ENCODE measurements around the gene ASRGL1. TPM values are rescaled to one million over a fixed set of nuclear protein-coding genes. Genes with fewer than 3 reads are reported as not detected.

ASRGL1 gene
- total and polyA plus RNA-seq, 8 donors = 1.9 to 26.6 (median 3.3) TPM

GRCh38 chr11:62395885-62396551, 58.8 kb downstream of the ASRGL1 start:
- peaks cover 18 to 20% of the 10 kb centered on the region in 2 donors for H3K4me1 ChIP-seq
- intact Hi-C loops (cut with DNase I) = no loop called here
- H3K36me3 ChIP-seq = no peaks in the 10 kb centered on the region
- H3K9me3 ChIP-seq = no peaks in the 10 kb centered on the region
- no peak for DNase-seq
- no peaks in the 10 kb centered on the region for H3K27me3 ChIP-seq
- H3K27ac ChIP-seq = no peak overlapping the region
- ATAC-seq = no peak
- TF ChIP-seq CTCF (IDR thresholded peaks at IDR 0.05) = no peak
- H3K4me3 ChIP-seq = no peak overlapping the region

- Histone ChIP-seq H3K27ac (peak overlapping the region in 1 of 2 donors; percentile 56), H3K27me3 (no peaks in the 10 kb centered on the region), H3K36me3 (no peaks in the 10 kb centered on the region), H3K4me1 (peaks cover 30 to 35% of the 10 kb centered on the region in 2 donors), H3K4me3 (no peak overlapping the region), H3K9me3 (no peaks in the 10 kb centered on the region)
- DNase-seq (no peak), ATAC-seq (no peak)
- intact Hi-C loops (cut with DNase I) = no loop called here
- no peak for TF ChIP-seq CTCF (IDR thresholded peaks at IDR 0.05)
Measured at GRCh38 chr11:62398011-62398994, 61.1 kb downstream of the ASRGL1 start.

- intact Hi-C loops (cut with DNase I) = no loop called here
- TF ChIP-seq CTCF (IDR thresholded peaks at IDR 0.05) = no peak
- no peak for DNase-seq
- Histone ChIP-seq H3K9me3 (no peaks in the 10 kb centered on the region), H3K27ac (peak overlapping the region; percentile 23 to 56), H3K36me3 (no peaks in the 10 kb centered on the region), H3K27me3 (no peaks in the 10 kb centered on the region), H3K4me3 (no peak overlapping the region), H3K4me1 (peaks cover 30 to 35% of the 10 kb centered on the region in 2 donors)
- no peak for ATAC-seq
Measured at GRCh38 chr11:62399172-62399877, 62.1 kb downstream of the ASRGL1 start.

GRCh38 chr11:62399878-62400266, 62.6 kb downstream of the ASRGL1 start:
- ATAC-seq = no peak
- intact Hi-C loops (cut with DNase I) = no loop called here
- Histone ChIP-seq H3K27ac (peak overlapping the region; percentile 23 to 56), H3K4me1 (peaks cover 30 to 32% of the 10 kb centered on the region in 2 donors), H3K36me3 (no peaks in the 10 kb centered on the region), H3K9me3 (no peaks in the 10 kb centered on the region), H3K27me3 (no peaks in the 10 kb centered on the region), H3K4me3 (no peak overlapping the region)
- peak in 1 of 4 donors; percentile 57 for DNase-seq
- TF ChIP-seq CTCF (IDR thresholded peaks at IDR 0.05) = no peak

Measured in left lung (tissue), 10 donors.